ENCODE measurements around the gene ARRB2. TPM values are rescaled to one million over a fixed set of nuclear protein-coding genes. Genes with fewer than 3 reads are reported as not detected.

Gene ARRB2
- total RNA-seq, 2 donors from 2014 or later = 45.3 to 51.8 TPM

GRCh38 chr17:4766723-4767122 lies 56.3 kb downstream of the ARRB2 start:
- TF ChIP-seq, protein P1, sequence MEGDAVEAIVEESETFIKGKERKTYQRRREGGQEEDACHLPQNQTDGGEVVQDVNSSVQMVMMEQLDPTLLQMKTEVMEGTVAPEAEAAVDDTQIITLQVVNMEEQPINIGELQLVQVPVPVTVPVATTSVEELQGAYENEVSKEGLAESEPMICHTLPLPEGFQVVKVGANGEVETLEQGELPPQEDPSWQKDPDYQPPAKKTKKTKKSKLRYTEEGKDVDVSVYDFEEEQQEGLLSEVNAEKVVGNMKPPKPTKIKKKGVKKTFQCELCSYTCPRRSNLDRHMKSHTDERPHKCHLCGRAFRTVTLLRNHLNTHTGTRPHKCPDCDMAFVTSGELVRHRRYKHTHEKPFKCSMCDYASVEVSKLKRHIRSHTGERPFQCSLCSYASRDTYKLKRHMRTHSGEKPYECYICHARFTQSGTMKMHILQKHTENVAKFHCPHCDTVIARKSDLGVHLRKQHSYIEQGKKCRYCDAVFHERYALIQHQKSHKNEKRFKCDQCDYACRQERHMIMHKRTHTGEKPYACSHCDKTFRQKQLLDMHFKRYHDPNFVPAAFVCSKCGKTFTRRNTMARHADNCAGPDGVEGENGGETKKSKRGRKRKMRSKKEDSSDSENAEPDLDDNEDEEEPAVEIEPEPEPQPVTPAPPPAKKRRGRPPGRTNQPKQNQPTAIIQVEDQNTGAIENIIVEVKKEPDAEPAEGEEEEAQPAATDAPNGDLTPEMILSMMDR (conservative IDR thresholded peaks at IDR 0.05) = no peak
- H3K4me3 Mint-ChIP-seq = no peak overlapping the region
- no peak overlapping the region for H3K9ac ChIP-seq (ENCODE audit: extremely low read depth, low read length, poor library complexity, severe bottlenecking)
- H3K9me3 ChIP-seq (ENCODE audit: control insufficient read depth, low read length) = no peaks in the 10 kb centered on the region
- WGBS, 2 experiments (ENCODE audit: insufficient coverage in 1 of 2, insufficient read length in 1 of 2) = 95 to 100% methylated on average over 6 to 9 of the region's 9 CpGs
- H3K4me1 Mint-ChIP-seq = no peaks in the 10 kb centered on the region
- no peaks in the 10 kb centered on the region for H3K9me3 Mint-ChIP-seq
- H3K27me3 ChIP-seq (ENCODE audit: control insufficient read depth, insufficient read depth, low read length, poor library complexity, severe bottlenecking) = no peaks in the 10 kb centered on the region
- H3K27me3 Mint-ChIP-seq (ENCODE audit: insufficient read depth) = peaks cover 8% of the 10 kb centered on the region
- H3K36me3 Mint-ChIP-seq (ENCODE audit: low read depth) = no peaks in the 10 kb centered on the region
- DNase-seq = no peak
- no peak overlapping the region for H3K4me3 ChIP-seq (ENCODE audit: low read length)
- no peak overlapping the region for H3K27ac ChIP-seq (ENCODE audit: low read depth, low read length)
- H3K27ac Mint-ChIP-seq = no peak overlapping the region
- no peaks in the 10 kb centered on the region for H3K36me3 ChIP-seq (ENCODE audit: control insufficient read depth, insufficient read depth, low read length)
- no peaks in the 10 kb centered on the region for H3K4me1 ChIP-seq (ENCODE audit: control insufficient read depth, insufficient read depth, low read length)

DNA sequence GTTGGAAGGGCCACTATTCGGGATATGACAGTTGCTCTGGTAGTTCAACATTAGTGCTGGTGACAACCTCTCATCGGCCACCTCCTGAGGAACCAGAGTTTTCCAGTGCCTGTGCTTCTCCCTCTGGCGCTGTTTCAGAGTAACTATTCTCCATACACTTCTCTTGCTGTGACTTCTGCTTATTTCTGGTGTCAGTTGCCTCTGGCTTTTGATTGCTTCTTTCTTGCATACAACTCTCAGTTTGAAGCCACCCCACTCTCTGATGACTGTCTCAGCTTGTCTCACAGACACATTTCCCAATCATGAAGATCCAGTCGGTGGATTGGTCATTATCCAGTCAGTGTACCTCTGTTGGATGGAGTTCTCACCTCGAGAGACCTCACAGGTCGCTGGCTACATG lies 57.9 kb downstream of the ARRB2 start:
- no peaks in the 10 kb centered on the region for H3K4me1 ChIP-seq (ENCODE audit: control insufficient read depth, insufficient read depth, low read length)
- TF ChIP-seq, protein P1 (conservative IDR thresholded peaks at IDR 0.05) = no peak
- no peaks in the 10 kb centered on the region for H3K36me3 Mint-ChIP-seq (ENCODE audit: low read depth)
- H3K9me3 Mint-ChIP-seq = no peaks in the 10 kb centered on the region
- H3K9ac ChIP-seq (ENCODE audit: extremely low read depth, low read length, poor library complexity, severe bottlenecking) = no peak overlapping the region
- no peak overlapping the region for H3K27ac Mint-ChIP-seq
- DNase-seq = no peak
- H3K27me3 Mint-ChIP-seq (ENCODE audit: insufficient read depth) = peaks cover 14% of the 10 kb centered on the region
- H3K27ac ChIP-seq (ENCODE audit: low read depth, low read length) = no peak overlapping the region
- no peaks in the 10 kb centered on the region for H3K9me3 ChIP-seq (ENCODE audit: control insufficient read depth, low read length)
- no peaks in the 10 kb centered on the region for H3K36me3 ChIP-seq (ENCODE audit: control insufficient read depth, insufficient read depth, low read length)
- no peak overlapping the region for H3K4me3 ChIP-seq (ENCODE audit: low read length)
- no peak overlapping the region for H3K4me3 Mint-ChIP-seq
- WGBS, 2 experiments (ENCODE audit: insufficient coverage in 1 of 2, insufficient read length in 1 of 2) = 91 to 92% methylated on average over 3 to 6 of the region's 6 CpGs
- no peaks in the 10 kb centered on the region for H3K4me1 Mint-ChIP-seq
- H3K27me3 ChIP-seq (ENCODE audit: control insufficient read depth, insufficient read depth, low read length, poor library complexity, severe bottlenecking) = no peaks in the 10 kb centered on the region

DNA sequence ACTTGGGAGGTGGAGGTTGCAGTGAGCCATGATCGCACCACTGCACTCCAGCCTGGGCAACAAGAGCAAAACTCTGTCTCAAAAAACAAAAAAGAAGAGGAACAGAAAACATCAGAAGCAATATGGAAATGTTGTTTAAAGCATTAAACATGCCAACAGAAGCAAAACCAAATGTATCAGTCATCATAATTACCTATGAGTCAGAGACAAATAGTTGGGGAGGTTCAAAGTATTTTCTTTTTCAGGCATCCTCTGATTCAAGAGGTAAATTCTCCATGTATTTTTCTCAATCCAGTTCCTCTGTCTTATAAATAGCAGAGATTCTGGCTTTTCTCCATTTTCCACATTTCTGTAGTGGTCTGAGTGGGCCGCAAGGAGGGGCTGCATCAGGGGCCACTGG lies 59.2 kb downstream of the ARRB2 start:
- TF ChIP-seq, protein P1 (conservative IDR thresholded peaks at IDR 0.05) = no peak
- Histone ChIP-seq H3K36me3 (ENCODE audit: control insufficient read depth, insufficient read depth, low read length) (no peaks in the 10 kb centered on the region), H3K4me1 (ENCODE audit: control insufficient read depth, insufficient read depth, low read length) (no peaks in the 10 kb centered on the region), H3K4me3 (ENCODE audit: low read length) (no peak overlapping the region), H3K27ac (ENCODE audit: low read depth, low read length) (no peak overlapping the region), H3K9ac (ENCODE audit: extremely low read depth, low read length, poor library complexity, severe bottlenecking) (no peak overlapping the region), H3K27me3 (ENCODE audit: control insufficient read depth, insufficient read depth, low read length, poor library complexity, severe bottlenecking) (no peaks in the 10 kb centered on the region), H3K9me3 (ENCODE audit: control insufficient read depth, low read length) (no peaks in the 10 kb centered on the region)
- H3K27ac Mint-ChIP-seq = no peak overlapping the region
- H3K27me3 Mint-ChIP-seq (ENCODE audit: insufficient read depth) = peaks cover 20% of the 10 kb centered on the region
- no peaks in the 10 kb centered on the region for H3K36me3 Mint-ChIP-seq (ENCODE audit: low read depth)
- no peak overlapping the region for H3K4me3 Mint-ChIP-seq
- no peaks in the 10 kb centered on the region for H3K9me3 Mint-ChIP-seq
- no peak for DNase-seq
- 90 to 94% methylated on average over 2 of the region's 2 CpGs for WGBS, 2 experiments (ENCODE audit: insufficient coverage in 1 of 2, insufficient read length in 1 of 2)
- H3K4me1 Mint-ChIP-seq = no peaks in the 10 kb centered on the region

Other genes starting within 250 kb of the ARRB2 start
- gene SPNS2, start 211.8 kb upstream of the ARRB2 start, total RNA-seq = under 1 TPM in 1 of 2 donors, not detected in 1; 0.09 TPM
- 10 to 100 TPM; 55.6 to 70.9 TPM for gene MYBBP1A, start 155.2 kb upstream of the ARRB2 start, total RNA-seq
- not detected for gene GGT6, start 150.1 kb upstream of the ARRB2 start, total RNA-seq
- under 1 TPM; 0.51 to 0.79 TPM for gene SMTNL2, start 126.1 kb upstream of the ARRB2 start, total RNA-seq
- not detected for gene ALOX15, start 69.0 kb upstream of the ARRB2 start, total RNA-seq
- gene PELP1, start 6.5 kb upstream of the ARRB2 start, total RNA-seq = 100 to 1,000 TPM; 108 to 123 TPM
- gene MED11, start 20.8 kb downstream of the ARRB2 start, total RNA-seq = 10 to 100 TPM; 17.7 to 20.2 TPM
- not detected for gene ZMYND15, start 29.2 kb downstream of the ARRB2 start, total RNA-seq
- gene CXCL16, start 29.3 kb downstream of the ARRB2 start, total RNA-seq = under 1 TPM; 0.60 to 0.73 TPM
- gene TM4SF5, start 61.3 kb downstream of the ARRB2 start, total RNA-seq = not detected
- 1 to 10 TPM in 1 of 2 donors, under 1 TPM in 1; 0.75 to 1.0 TPM for gene VMO1, start 75.7 kb downstream of the ARRB2 start, total RNA-seq
- gene GLTPD2, start 78.3 kb downstream of the ARRB2 start, total RNA-seq = 1 to 10 TPM in 1 of 2 donors, under 1 TPM in 1; 0.88 to 1.6 TPM
- 100 to 1,000 TPM; 211 to 216 TPM for gene PSMB6, start 85.5 kb downstream of the ARRB2 start, total RNA-seq
- gene PLD2, start 96.5 kb downstream of the ARRB2 start, total RNA-seq = 10 to 100 TPM; 72.7 to 75.2 TPM
- 10 to 100 TPM; 75.0 to 79.7 TPM for gene MINK1, start 122.7 kb downstream of the ARRB2 start, total RNA-seq
- 1 to 10 TPM in 1 of 2 donors, under 1 TPM in 1; 0.82 to 4.8 TPM for gene C17orf107, start 188.9 kb downstream of the ARRB2 start, total RNA-seq
- 1 to 10 TPM in 1 of 2 donors, under 1 TPM in 1; 0.71 to 1.2 TPM for gene CHRNE, start 192.5 kb downstream of the ARRB2 start, total RNA-seq
- gene GP1BA, start 221.6 kb downstream of the ARRB2 start, total RNA-seq = not detected
- 10 to 100 TPM; 59.9 to 76.9 TPM for gene SLC25A11, start 229.4 kb downstream of the ARRB2 start, total RNA-seq
- 100 to 1,000 TPM; 120 to 123 TPM for gene RNF167, start 229.6 kb downstream of the ARRB2 start, total RNA-seq
- 100 to 1,000 TPM; 880 to 935 TPM for gene PFN1, start 237.9 kb downstream of the ARRB2 start, total RNA-seq
- 10 to 100 TPM; 34.1 to 53.6 TPM for gene ENO3, start 240.5 kb downstream of the ARRB2 start, total RNA-seq